ENCODE results near the gene COL15A1.

DNA sequence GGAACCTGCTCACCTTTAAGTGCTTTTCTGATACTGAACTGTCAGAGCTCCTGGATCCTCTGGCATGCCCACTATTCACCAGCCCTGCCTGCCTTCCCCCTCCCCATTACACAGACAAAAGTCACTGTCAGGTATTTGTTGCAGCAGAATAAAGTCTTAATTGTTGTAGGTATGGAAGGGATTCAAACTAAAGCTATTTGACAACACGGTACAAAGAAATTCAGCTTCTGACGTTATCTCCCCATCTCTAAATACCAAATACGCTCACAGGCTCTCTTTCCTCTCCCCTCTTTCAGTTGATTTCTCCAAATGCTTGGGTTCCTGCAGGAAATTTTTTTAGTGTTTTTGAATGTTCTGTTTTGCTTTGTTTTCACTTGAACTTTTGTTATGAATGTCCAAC, 151.9 kb downstream of the COL15A1 start:
- TF ChIP-seq, protein P1, sequence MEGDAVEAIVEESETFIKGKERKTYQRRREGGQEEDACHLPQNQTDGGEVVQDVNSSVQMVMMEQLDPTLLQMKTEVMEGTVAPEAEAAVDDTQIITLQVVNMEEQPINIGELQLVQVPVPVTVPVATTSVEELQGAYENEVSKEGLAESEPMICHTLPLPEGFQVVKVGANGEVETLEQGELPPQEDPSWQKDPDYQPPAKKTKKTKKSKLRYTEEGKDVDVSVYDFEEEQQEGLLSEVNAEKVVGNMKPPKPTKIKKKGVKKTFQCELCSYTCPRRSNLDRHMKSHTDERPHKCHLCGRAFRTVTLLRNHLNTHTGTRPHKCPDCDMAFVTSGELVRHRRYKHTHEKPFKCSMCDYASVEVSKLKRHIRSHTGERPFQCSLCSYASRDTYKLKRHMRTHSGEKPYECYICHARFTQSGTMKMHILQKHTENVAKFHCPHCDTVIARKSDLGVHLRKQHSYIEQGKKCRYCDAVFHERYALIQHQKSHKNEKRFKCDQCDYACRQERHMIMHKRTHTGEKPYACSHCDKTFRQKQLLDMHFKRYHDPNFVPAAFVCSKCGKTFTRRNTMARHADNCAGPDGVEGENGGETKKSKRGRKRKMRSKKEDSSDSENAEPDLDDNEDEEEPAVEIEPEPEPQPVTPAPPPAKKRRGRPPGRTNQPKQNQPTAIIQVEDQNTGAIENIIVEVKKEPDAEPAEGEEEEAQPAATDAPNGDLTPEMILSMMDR (conservative IDR thresholded peaks at IDR 0.05 in 1 of 2, IDR thresholded peaks at IDR 0.05 in 1 of 2; ENCODE audit: extremely low read depth in 1 of 2, insufficient read depth in 1 of 2, low read depth in 1 of 2, low read length in 2 of 2) = no peak
- TF ChIP-seq EZH2 (IDR thresholded peaks at IDR 0.05; ENCODE audit: borderline replicate concordance, low read length) = no peak
